Heart left ventricle (tissue), 16 donors: ENCODE data around the gene USP46. TPM values are rescaled to one million over a fixed set of nuclear protein-coding genes. Genes with fewer than 3 reads are reported as not detected.

Experiments
- ATAC-seq, 4 donors: fragments of 200-7000 bp; cut with Tn5 transposase; one replicate each; pipeline ENCODE4 v1.9.1; 2020 to 2022; ENCODE audit warnings: moderate library complexity in 4 of 4, mild to moderate bottlenecking in 3 of 4, moderate number of reproducible peaks in 1 of 4
- DNase-seq, 5 donors: peaks; one replicate each; pipeline ENCODE4 v3.0.0-alpha.2; 2020
- H3K27ac ChIP-seq, 12 donors: fragments of 200-600 bp; sonication (generic) in 4 of 12; one replicate each; pipeline versions ENCODE4 v1.5.0 to v1.8.0; 2016 to 2022; ENCODE audit warnings: mild to moderate bottlenecking in 2 of 12
- H3K27me3 ChIP-seq, 9 donors: fragments of 200-600 bp; sonication (generic) in 2 of 9; one replicate each; pipeline versions ENCODE4 v1.5.1 to v1.8.0; 2016 to 2022; ENCODE audit warnings: mild to moderate bottlenecking in 3 of 9
- H3K36me3 ChIP-seq, 9 donors: fragments of 200-600 bp; sonication (generic) in 2 of 9; one replicate each; pipeline versions ENCODE4 v1.5.0 to v1.8.0; 2018 to 2022; ENCODE audit warnings: mild to moderate bottlenecking in 2 of 9
- H3K4me1 ChIP-seq, 12 donors: fragments of 200-600 bp; sonication (generic) in 4 of 12; one replicate each; pipeline versions ENCODE4 v1.5.0 to v1.8.0; 2016 to 2022; ENCODE audit warnings: mild to moderate bottlenecking in 3 of 12
- H3K4me3 ChIP-seq, 12 donors: fragments of 200-600 bp; sonication (generic) in 4 of 12; one replicate each; pipeline versions ENCODE4 v1.5.0 to v1.8.0; 2017 to 2022; ENCODE audit warnings: mild to moderate bottlenecking in 9 of 12, moderate library complexity in 4 of 12
- H3K9me3 ChIP-seq, 12 donors: fragments of 200-600 bp; sonication (generic) in 4 of 12; one replicate each; pipeline versions ENCODE4 v1.5.0 to v1.8.0; 2016 to 2022; ENCODE audit warnings: mild to moderate bottlenecking in 1 of 12
- CTCF ChIP-seq, 12 donors: fragments of 200-600 bp; sonication (generic) in 4 of 12; IDR thresholded peaks; one replicate each; pipeline versions ENCODE4 v1.5.0 to v1.8.0; 2018 to 2022; ENCODE audit warnings: antibody characterized with exemption in 12 of 12, mild to moderate bottlenecking in 5 of 12
- POLR2A ChIP-seq, 2 donors: fragments of 450-650 bp; IDR thresholded peaks; one replicate each; pipeline ENCODE4 v1.6.1; 2017; ENCODE audit warnings: antibody characterized with exemption in 2 of 2, mild to moderate bottlenecking in 2 of 2, moderate library complexity in 2 of 2
- WGBS, 4 donors: extraction: QIAGEN DNeasy Blood & Tissue Kit in 2 of 4; methylation state at CpG; one replicate each; pipeline versions ENCODE4 v1.1.5 to v1.1.7; 2013 to 2018; 5-methylcytosine and 5-hydroxymethylcytosine counted together
- intact Hi-C, 10 donors: fragments of 100-400 bp; cut with DNase I; formaldehyde crosslinking; loops; one replicate each; pipeline versions ENCODE4 v1.11.1 to v1.14.2; 2022
- polyA plus RNA-seq, 2 donors: library from polyadenylated mRNA; stranded (reverse); fragments of 200-250 nt; gene quantifications; one replicate each; pipeline ENCODE4 v1.2.3, GENCODE V29; 2013
- total RNA-seq, 9 donors: library from RNA; depleted of rRNA in 2 of 9; stranded (reverse); fragments of >200 nt in 2 of 9; fragmentation: NEBNext Ultra II Directional in 3 of 9; extraction: Animal tissue kit (Norgen Biotek cat#: 25700) in 3 of 9; gene quantifications; one replicate each; pipeline versions ENCODE4 v1.1.0 to v1.2.4, GENCODE V29; 2016 to 2023
- donor health status: ischemic (EF 13 %, LVEDD 7.1; RV severe dilation, severe dysfunction).
- donor health status: healthy with polysubstance abuse.
- donor health status: DM: no; HTN: yes; CAD: no.
- donor health status: DM: no; HTN: no; CAD: no.
- donor health status: ischemic (EF 25% LVEDD 6.9; RV normal size, moderate dysfunction).
- donor health status: ischemic (EF 25% LVEDD 5.7; RV mildly dilated, moderate dysfunction).
- donor health status: healthy.
- donor health status: DM: yes; HTN: yes; CAD: no.
- donor health status: ischemic (EF 35%, LVEDD 5.7; RV mildly dilated, moderate dysfunction).
- donor health status: nonischemic (EF 11% LVEDD 7.7; RV severe dilation, severe dysfunction).
- donor health status: DM: yes; HTN: yes; CAD: no.
- donor health status: PGD.
- donor health status: ischemic (EF 29% LVEDD 5.4; RV normal size, mild dysfunction).
- donor health status: nonischemic (EF 23%, LVEDD 6.1; RV moderate dilation, normal function).

USP46 gene
- total and polyA plus RNA-seq, 11 donors, result 6.1 to 111 (median 62.9) TPM

GRCh38 chr4:52573551-52573950, 85.5 kb downstream of the USP46 start:
- DNase-seq (peak in 1 of 5 donors; percentile 36), ATAC-seq (peak in 3 of 4 donors; percentile 40 to 54 (median 49))
- WGBS, 4 donors, result 41 to 70% (median 49%) methylated on average over 1 of the region's 1 CpG
- peaks cover 0 to 12% (median 0%) of the 10 kb centered on the region in 12 donors for H3K4me1 ChIP-seq
- intact Hi-C loops, result no loop called here
- no peaks in the 10 kb centered on the region for H3K9me3 ChIP-seq
- peak overlapping the region in 1 of 12 donors; percentile 22 for H3K27ac ChIP-seq
- no peak overlapping the region for H3K4me3 ChIP-seq
- no peaks in the 10 kb centered on the region for H3K36me3 ChIP-seq
- no peak for TF ChIP-seq POLR2A (IDR thresholded peaks at IDR 0.05)
- TF ChIP-seq CTCF (IDR thresholded peaks at IDR 0.05), result no peak
- H3K27me3 ChIP-seq, result no peaks in the 10 kb centered on the region

- 81 to 95% (median 91%) methylated on average over 6 of the region's 6 CpGs for WGBS, 4 donors
- no peaks in the 10 kb centered on the region for H3K27me3 ChIP-seq
- peaks cover 0 to 17% (median 0%) of the 10 kb centered on the region in 12 donors for H3K4me1 ChIP-seq
- DNase-seq (no peak), ATAC-seq (no peak)
- intact Hi-C loops, result no loop called here
- TF ChIP-seq CTCF (IDR thresholded peaks at IDR 0.05) (no peak), POLR2A (IDR thresholded peaks at IDR 0.05) (no peak)
- H3K4me3 ChIP-seq, result no peak overlapping the region
- no peaks in the 10 kb centered on the region for H3K9me3 ChIP-seq
- no peaks in the 10 kb centered on the region for H3K36me3 ChIP-seq
- no peak overlapping the region for H3K27ac ChIP-seq
These were observed 86.1 kb downstream of the USP46 start for GRCh38 chr4:52572936-52573485.

GRCh38 chr4:52568351-52568750, 90.8 kb downstream of the USP46 start:
- Histone ChIP-seq H3K27me3 (no peaks in the 10 kb centered on the region), H3K27ac (no peak overlapping the region), H3K4me1 (peaks cover 0 to 9% (median 0%) of the 10 kb centered on the region in 12 donors), H3K4me3 (no peak overlapping the region), H3K36me3 (no peaks in the 10 kb centered on the region), H3K9me3 (no peaks in the 10 kb centered on the region)
- no peak for TF ChIP-seq POLR2A (IDR thresholded peaks at IDR 0.05)
- no peak for TF ChIP-seq CTCF (IDR thresholded peaks at IDR 0.05)
- DNase-seq, result no peak
- 68 to 74% (median 70%) methylated on average over 3 of the region's 3 CpGs for WGBS, 4 donors
- ATAC-seq, result no peak
- intact Hi-C loops, result no loop called here

GRCh38 chr4:52566136-52567031, 92.7 kb downstream of the USP46 start:
- H3K27ac ChIP-seq, result no peak overlapping the region
- no peaks in the 10 kb centered on the region for H3K36me3 ChIP-seq
- peaks cover 0 to 8% (median 0%) of the 10 kb centered on the region in 12 donors for H3K4me1 ChIP-seq
- no peaks in the 10 kb centered on the region for H3K27me3 ChIP-seq
- H3K9me3 ChIP-seq, result no peaks in the 10 kb centered on the region
- 63 to 85% (median 74%) methylated on average over 2 of the region's 2 CpGs for WGBS, 4 donors
- no peak for ATAC-seq
- TF ChIP-seq POLR2A (IDR thresholded peaks at IDR 0.05) (no peak), CTCF (IDR thresholded peaks at IDR 0.05) (no peak)
- intact Hi-C loops, result loop anchor here in 1 of 10 donors (2.0 kb wide), 1 partner anchor 78 kb away; no protein-coding TSS in a partner anchor
- DNase-seq, result no peak
- H3K4me3 ChIP-seq, result no peak overlapping the region
